B cell (primary cell): ENCODE measurements around the gene SWSAP1. TPM values are rescaled to one million over a fixed set of nuclear protein-coding genes. Genes with fewer than 3 reads are reported as not detected.
"Not testable (repeated sequence)": the region's sequence is repeated elsewhere in the genome, so short reads cannot be mapped to it uniquely, and the experiment has no call there.

Experiments used
- ATAC-seq: fragments of 200-7000 bp; cut with Tn5 transposase; one replicate; pipeline ENCODE4 v1.10.0; 2021; ENCODE audit warnings: low read depth, mild to moderate bottlenecking, moderate number of reproducible peaks, moderate library complexity
- CTCF ChIA-PET: fragments of 350-600 bp; sonication (Branson Sonifier 250); formaldehyde crosslinking; loops from one replicate; lab custom pipeline; 2021; ENCODE audit warnings: antibody characterized with exemption, inconsistent platforms; lab: Charles Lee
- POLR2A ChIA-PET: fragments of 350-600 bp; sonication (Branson Sonifier 250); formaldehyde crosslinking; loops from one replicate; lab custom pipeline; 2021; ENCODE audit warnings: antibody characterized with exemption; lab: Charles Lee
- DNase-seq: peaks from one replicate; pipeline ENCODE4 v3.0.0; 2013
- H2AFZ ChIP-seq: 2 replicates; pipeline ENCODE4 v1.6.1; 2012; ENCODE audit warnings: mild to moderate bottlenecking, low read depth, low read length; ENCODE audit not compliant: insufficient read depth, poor library complexity, severe bottlenecking
- H3K27ac ChIP-seq, 2 donors: 1 replicate in 1 of 2; 2 replicates in 1 of 2; pipeline ENCODE4 v1.5.1; 2012 to 2013; ENCODE audit warnings: low read length in 2 of 2, mild to moderate bottlenecking in 2 of 2, moderate library complexity in 1 of 2
- H3K27me3 ChIP-seq, 4 experiments: fragments of 200-600 bp in 1 of 4; sonication (generic) in 1 of 4; replicated peaks in 1 of 4; 1 replicate in 2 of 4; 2 replicates in 2 of 4; pipeline versions ENCODE4 v1.6.1 to v1.7.0; 2013 to 2016; ENCODE audit warnings: low read length in 3 of 4, mild to moderate bottlenecking in 2 of 4, mixed read lengths in 1 of 4, moderate library complexity in 1 of 4; ENCODE audit not compliant: insufficient read depth in 4 of 4, control insufficient read depth in 3 of 4; ENCODE audit errors: control extremely low read depth in 1 of 4
- H3K36me3 ChIP-seq, 2 experiments: replicated peaks in 1 of 2; 1 replicate in 1 of 2; 2 replicates in 1 of 2; pipeline versions ENCODE4 v1.6.1 to v1.7.1; 2013; ENCODE audit warnings: low read length in 1 of 2; ENCODE audit not compliant: insufficient read depth in 2 of 2, control insufficient read depth in 1 of 2; ENCODE audit errors: control extremely low read depth in 1 of 2, extremely low read depth in 1 of 2
- H3K4me1 ChIP-seq, 2 donors: fragments of 200-600 bp in 1 of 2; sonication (generic) in 1 of 2; 1 replicate in 1 of 2; 2 replicates in 1 of 2; pipeline versions ENCODE4 v1.5.1 to v1.6.1; 2013 to 2017; ENCODE audit warnings: low read length in 2 of 2; ENCODE audit not compliant: control insufficient read depth in 2 of 2, insufficient read depth in 2 of 2
- H3K4me2 ChIP-seq: replicated peaks from 2 replicates; pipeline ENCODE3; 2012; ENCODE audit warnings: mild to moderate bottlenecking, low read depth, low read length; ENCODE audit not compliant: poor library complexity, severe bottlenecking
- H3K4me3 ChIP-seq, 5 experiments: fragments of 200-600 bp in 1 of 5; sonication (generic) in 1 of 5; 1 replicate in 3 of 5; 2 replicates in 2 of 5; pipeline versions ENCODE4 v1.5.1 to v1.7.0; 2011 to 2016; ENCODE audit warnings: low read length in 4 of 5, mild to moderate bottlenecking in 4 of 5, low read depth in 2 of 5, control low read depth in 1 of 5, moderate library complexity in 1 of 5; ENCODE audit not compliant: insufficient read depth in 1 of 5; ENCODE audit errors: control extremely low read depth in 1 of 5, extremely low read depth in 1 of 5
- H3K79me2 ChIP-seq: fragments of 200-600 bp; sonication (generic); one replicate; pipeline ENCODE4 v1.6.0; 2016; ENCODE audit warnings: low read length; ENCODE audit not compliant: control insufficient read depth, insufficient read depth
- H3K9ac ChIP-seq: fragments of 200-600 bp; sonication (generic); 2 replicates; pipeline ENCODE4 v1.6.1; 2017; ENCODE audit warnings: mild to moderate bottlenecking, low read length, moderate library complexity
- H3K9me3 ChIP-seq, 3 donors: one replicate each; pipeline versions ENCODE4 v1.6.1 to v1.7.1; 2013; ENCODE audit warnings: low read length in 2 of 3; ENCODE audit not compliant: control insufficient read depth in 2 of 3, insufficient read depth in 1 of 3; ENCODE audit errors: control extremely low read depth in 1 of 3
- H4K20me1 ChIP-seq: 2 replicates; pipeline ENCODE4 v1.6.0; 2012; ENCODE audit warnings: mild to moderate bottlenecking, low read length; ENCODE audit not compliant: insufficient read depth, control insufficient read depth, poor library complexity, severe bottlenecking
- H3K27ac Mint-ChIP-seq: one replicate; pipeline ENCODE4 v1.8.0; 2021; ENCODE audit warnings: mixed read lengths
- H3K27me3 Mint-ChIP-seq: one replicate; pipeline ENCODE4 v1.8.0; 2021; ENCODE audit warnings: mixed read lengths
- H3K4me1 Mint-ChIP-seq: one replicate; pipeline ENCODE4 v1.8.0; 2021; ENCODE audit warnings: mixed read lengths
- H3K4me3 Mint-ChIP-seq: one replicate; pipeline ENCODE4 v1.8.0; 2021; ENCODE audit warnings: mixed read lengths
- H3K9me3 Mint-ChIP-seq: one replicate; pipeline ENCODE4 v1.8.0; 2022; ENCODE audit warnings: mixed read lengths; ENCODE audit not compliant: insufficient read depth
- EZH2 ChIP-seq: IDR thresholded peaks from 2 replicates; pipeline ENCODE4 v1.6.1; 2012; ENCODE audit warnings: borderline replicate concordance, low read depth, mild to moderate bottlenecking, moderate library complexity, low read length; ENCODE audit not compliant: insufficient read depth, poor library complexity, severe bottlenecking
- WGBS: methylation state at CpG from one replicate; pipeline ENCODE4 v1.1.5; 2013; ENCODE audit warnings: missing lambda C conversion rate; ENCODE audit not compliant: insufficient coverage; 5-methylcytosine and 5-hydroxymethylcytosine counted together
- intact Hi-C: fragments of 100-400 bp; cut with micrococcal nuclease; formaldehyde crosslinking; loops from one replicate; pipeline ENCODE4 v1.10.0; 2022
- polyA plus RNA-seq: library from polyadenylated mRNA; depleted of rRNA; stranded (reverse); fragments of >200 nt; gene quantifications from 2 replicates; pipeline ENCODE4 v1.2.3, GENCODE V29; 2012
- total RNA-seq, 2 donors: library from RNA; stranded (reverse); fragments of 120-200 nt in 1 of 2; gene quantifications; 1 replicate in 1 of 2; 2 replicates in 1 of 2; pipeline versions ENCODE4 v1.2.3 to v1.2.4, GENCODE V29; 2013 to 2022
- TF ChIP-seq, protein P1 (sequence below): fragments of 200-600 bp; IDR thresholded peaks from one replicate; pipeline ENCODE4 v1.8.0; 2022; ENCODE audit warnings: antibody characterized with exemption, mild to moderate bottlenecking

The SWSAP1 gene
- total and polyA plus RNA-seq, 2 donors (not counting 1 experiment from before 2014, with no cell fraction given), result 5.0 to 7.6 TPM

DNA sequence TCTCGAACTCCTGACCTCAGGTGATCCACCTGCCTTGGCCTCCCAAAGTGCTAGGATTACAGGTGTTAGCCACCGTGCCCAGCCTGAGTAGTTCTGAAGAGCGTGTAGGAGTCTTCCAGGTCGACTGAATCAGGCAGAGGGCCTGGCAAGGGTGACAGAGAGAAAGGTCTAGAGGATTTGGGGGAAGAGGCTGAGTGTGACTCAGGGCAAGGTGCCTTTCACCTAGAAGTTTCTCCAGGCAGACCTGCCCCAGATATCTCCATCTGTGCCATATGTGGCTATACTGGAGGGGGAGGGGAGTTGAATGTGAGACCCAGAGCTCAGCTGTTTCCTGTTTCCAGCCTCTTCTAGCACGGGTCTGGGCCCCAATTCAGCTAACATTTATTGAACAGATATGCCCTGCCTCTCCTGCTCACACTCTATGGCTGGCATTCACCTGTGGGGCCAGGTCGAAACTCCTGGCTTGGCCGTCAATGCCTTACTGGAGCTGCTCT, 26.9 kb upstream of the SWSAP1 start:
- Histone ChIP-seq H3K79me2 (peaks cover 4% of the 10 kb centered on the region), H3K36me3 (no peaks in the 10 kb centered on the region), H3K9me3 (peaks cover 0 to 13% (median 3%) of the 10 kb centered on the region in 3 donors), H3K4me3 (no peak overlapping the region), H3K27me3 (no peaks in the 10 kb centered on the region), H3K9ac (no peak overlapping the region), H2AFZ (no peak overlapping the region), H3K27ac (no peak overlapping the region), H3K4me1 (peaks cover 11 to 20% of the 10 kb centered on the region in 2 donors), H4K20me1 (no peaks in the 10 kb centered on the region), H3K4me2 (no peak overlapping the region)
- ChIA-PET POLR2A (interaction anchor here (3.0 kb wide), 1 partner anchor 27 kb away, joined by 23 read pairs; the partner anchor contains the start of gene SWSAP1), CTCF (interaction anchor here (0.6 to 1.6 kb wide), 2 partner anchors 34 to 64 kb away, joined by 3 to 6 read pairs; no protein-coding TSS in a partner anchor)
- Mint-ChIP-seq H3K27me3 (no peaks in the 10 kb centered on the region), H3K4me3 (peak overlapping the region; percentile 99), H3K9me3 (peaks cover 4% of the 10 kb centered on the region), H3K4me1 (peaks cover 28% of the 10 kb centered on the region), H3K27ac (peak overlapping the region; percentile 63)
- 77% methylated on average over 6 of the region's 7 CpGs for WGBS
- no peak for DNase-seq
- intact Hi-C loops, result no loop called here
- TF ChIP-seq EZH2, result no peak
- TF ChIP-seq, protein P1, sequence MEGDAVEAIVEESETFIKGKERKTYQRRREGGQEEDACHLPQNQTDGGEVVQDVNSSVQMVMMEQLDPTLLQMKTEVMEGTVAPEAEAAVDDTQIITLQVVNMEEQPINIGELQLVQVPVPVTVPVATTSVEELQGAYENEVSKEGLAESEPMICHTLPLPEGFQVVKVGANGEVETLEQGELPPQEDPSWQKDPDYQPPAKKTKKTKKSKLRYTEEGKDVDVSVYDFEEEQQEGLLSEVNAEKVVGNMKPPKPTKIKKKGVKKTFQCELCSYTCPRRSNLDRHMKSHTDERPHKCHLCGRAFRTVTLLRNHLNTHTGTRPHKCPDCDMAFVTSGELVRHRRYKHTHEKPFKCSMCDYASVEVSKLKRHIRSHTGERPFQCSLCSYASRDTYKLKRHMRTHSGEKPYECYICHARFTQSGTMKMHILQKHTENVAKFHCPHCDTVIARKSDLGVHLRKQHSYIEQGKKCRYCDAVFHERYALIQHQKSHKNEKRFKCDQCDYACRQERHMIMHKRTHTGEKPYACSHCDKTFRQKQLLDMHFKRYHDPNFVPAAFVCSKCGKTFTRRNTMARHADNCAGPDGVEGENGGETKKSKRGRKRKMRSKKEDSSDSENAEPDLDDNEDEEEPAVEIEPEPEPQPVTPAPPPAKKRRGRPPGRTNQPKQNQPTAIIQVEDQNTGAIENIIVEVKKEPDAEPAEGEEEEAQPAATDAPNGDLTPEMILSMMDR, result no peak
- ATAC-seq, result no peak

DNA sequence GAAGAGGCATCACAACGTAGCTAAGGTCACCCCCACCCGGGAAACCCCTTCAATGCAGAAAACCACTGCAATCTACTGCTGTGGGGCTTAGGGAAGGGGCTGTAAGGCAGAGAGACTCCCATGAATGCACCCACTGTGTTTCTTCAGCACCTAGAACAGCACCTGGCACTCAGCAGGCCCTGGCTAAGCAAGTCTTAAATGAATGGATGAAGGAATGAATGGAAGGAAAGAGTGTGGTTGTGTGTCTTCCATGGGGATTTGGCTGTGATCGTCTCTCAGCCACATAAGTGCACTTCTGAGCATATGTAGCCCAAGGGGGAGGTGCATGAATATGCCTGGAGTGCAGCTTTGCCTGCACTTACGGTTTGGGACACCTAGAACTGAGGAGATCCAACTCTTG, 25.3 kb upstream of the SWSAP1 start:
- no peak for DNase-seq
- H3K27ac Mint-ChIP-seq, result no peak overlapping the region
- H4K20me1 ChIP-seq, result no peaks in the 10 kb centered on the region
- intact Hi-C loops, result no loop called here
- peaks cover 4% of the 10 kb centered on the region for H3K9me3 Mint-ChIP-seq
- H3K4me1 ChIP-seq, result peaks cover 11 to 20% of the 10 kb centered on the region in 2 donors
- CTCF ChIA-PET, result no interaction called here
- no peak overlapping the region for H3K4me3 ChIP-seq
- no peaks in the 10 kb centered on the region for H3K27me3 Mint-ChIP-seq
- H3K4me3 Mint-ChIP-seq, result no peak overlapping the region
- no peak for ATAC-seq
- no peak overlapping the region for H2AFZ ChIP-seq
- peaks cover 0 to 13% (median 3%) of the 10 kb centered on the region in 3 donors for H3K9me3 ChIP-seq
- TF ChIP-seq EZH2, result no peak
- TF ChIP-seq, protein P1, result no peak
- H3K9ac ChIP-seq, result no peak overlapping the region
- peaks cover 27% of the 10 kb centered on the region for H3K4me1 Mint-ChIP-seq
- POLR2A ChIA-PET, result no interaction called here
- H3K4me2 ChIP-seq, result no peak overlapping the region
- no peaks in the 10 kb centered on the region for H3K36me3 ChIP-seq
- no peak overlapping the region for H3K27ac ChIP-seq
- H3K27me3 ChIP-seq, result no peaks in the 10 kb centered on the region
- H3K79me2 ChIP-seq, result peaks cover 4% of the 10 kb centered on the region
- 97% methylated on average over 4 of the region's 4 CpGs for WGBS

DNA sequence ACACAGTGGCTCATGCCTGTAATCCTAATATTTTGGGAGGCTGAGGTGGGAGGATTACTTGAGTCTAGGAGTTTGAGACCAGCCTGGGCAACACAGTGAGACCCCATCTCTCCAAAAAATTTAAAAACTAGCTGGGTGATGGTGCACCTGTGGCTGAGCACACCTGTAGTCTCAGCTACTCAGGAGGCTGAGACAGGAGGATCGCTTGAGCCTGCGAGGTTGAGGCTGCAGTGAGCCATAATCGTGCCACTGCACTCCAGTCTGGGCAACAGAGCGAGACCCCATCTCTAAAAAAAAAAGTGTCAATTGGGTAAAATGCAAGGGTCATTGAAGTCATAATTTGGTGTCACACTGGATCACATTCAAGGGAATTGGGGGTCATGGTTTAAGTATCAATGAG, 20.4 kb upstream of the SWSAP1 start:
- POLR2A ChIA-PET, H3K4me1 ChIP-seq, H3K9ac ChIP-seq, H3K27ac ChIP-seq, DNase-seq, H3K4me3 ChIP-seq, intact Hi-C loops, H3K36me3 ChIP-seq, H2AFZ ChIP-seq, H3K79me2 ChIP-seq, CTCF ChIA-PET, H4K20me1 ChIP-seq, ATAC-seq, H3K9me3 Mint-ChIP-seq, H3K4me2 ChIP-seq: not testable (repeated sequence)
- Histone ChIP-seq H3K27me3 (peaks cover 0 to 11% (median 4%) of the 10 kb centered on the region in 4 experiments), H3K9me3 (peaks cover 0 to 18% (median 2%) of the 10 kb centered on the region in 3 donors)
- Mint-ChIP-seq H3K27me3 (peaks cover 13% of the 10 kb centered on the region), H3K27ac (peak overlapping the region; percentile 6), H3K4me3 (peak overlapping the region; percentile 39), H3K4me1 (peaks cover 15% of the 10 kb centered on the region)
- 100% methylated on average over 3 of the region's 4 CpGs for WGBS
